Right lobe of liver (tissue), 6 donors: ENCODE results near the gene NKAIN4. TPM values are rescaled to one million over a fixed set of nuclear protein-coding genes. Genes with fewer than 3 reads are reported as not detected.

Experiments
- ATAC-seq, 4 donors: fragments of 200-7000 bp; cut with Tn5 transposase; one replicate each; pipeline ENCODE4 v1.9.1; 2020; ENCODE audit warnings: mild to moderate bottlenecking in 4 of 4, moderate library complexity in 4 of 4
- DNase-seq, 3 donors: peaks; one replicate each; pipeline ENCODE4 v3.0.0-alpha.2; 2020
- H3K27ac ChIP-seq, 3 donors: fragments of 200-600 bp; one replicate each; pipeline ENCODE4 v1.8.0; 2022
- H3K27me3 ChIP-seq, 2 donors: fragments of 200-600 bp; one replicate each; pipeline ENCODE4 v1.8.0; 2022
- H3K36me3 ChIP-seq, 4 donors: fragments of 200-600 bp; sonication (generic) in 1 of 4; one replicate each; pipeline versions ENCODE4 v1.5.1 to v1.8.0; 2017 to 2022; ENCODE audit warnings: control low read depth in 1 of 4
- H3K4me1 ChIP-seq, 4 donors: fragments of 200-600 bp; sonication (generic) in 1 of 4; one replicate each; pipeline versions ENCODE4 v1.5.1 to v1.8.0; 2017 to 2022; ENCODE audit warnings: control low read depth in 1 of 4
- H3K4me3 ChIP-seq, 3 donors: fragments of 200-600 bp; one replicate each; pipeline ENCODE4 v1.8.0; 2022
- H3K9me3 ChIP-seq, 4 donors: fragments of 200-600 bp; sonication (generic) in 1 of 4; one replicate each; pipeline versions ENCODE4 v1.5.1 to v1.8.0; 2017 to 2022; ENCODE audit warnings: control low read depth in 1 of 4
- CTCF ChIP-seq, 4 donors: fragments of 200-600 bp in 3 of 4; fragments of 450-650 bp in 1 of 4; IDR thresholded peaks; one replicate each; pipeline versions ENCODE4 v1.5.1 to v1.8.0; 2016 to 2022; ENCODE audit warnings: antibody characterized with exemption in 4 of 4, mild to moderate bottlenecking in 2 of 4
- POLR2A ChIP-seq: fragments of 450-650 bp; IDR thresholded peaks from one replicate; pipeline ENCODE4 v1.6.1; 2017; ENCODE audit warnings: antibody characterized with exemption, mild to moderate bottlenecking
- WGBS: methylation state at CpG from one replicate; pipeline ENCODE4 v1.1.6; 2018; ENCODE audit warnings: low coverage, low lambda C conversion rate; ENCODE audit not compliant: insufficient coverage; ENCODE audit errors: missing lambda C conversion rate; 5-methylcytosine and 5-hydroxymethylcytosine counted together
- intact Hi-C, 2 donors: fragments of 100-400 bp; cut with DNase I; formaldehyde crosslinking; loops; one replicate each; pipeline versions ENCODE4 v1.11.2 to v1.14.1; 2022
- total RNA-seq, 6 experiments: library from RNA; depleted of rRNA in 2 of 6; stranded (reverse); fragments of >200 nt in 2 of 6; fragmentation: NEBNext Ultra II Directional in 3 of 6; extraction: Animal tissue kit (Norgen Biotek cat#: 25700) in 3 of 6; gene quantifications; one replicate each; pipeline versions ENCODE4 v1.1.0 to v1.2.4, GENCODE V29; 2016 to 2023
- donor health status: DM: no; HTN: yes; CAD: no.
- donor health status: DM: no; HTN: no; CAD: no.
- donor health status: DM: no; HTN: no; CAD: no.
- donor health status: DM: no; HTN: yes; CAD: no.
- donor health status: DM: no; HTN: yes; CAD: no.

Gene NKAIN4
- total RNA-seq, 6 experiments from 2014 or later = not detected

- Histone ChIP-seq H3K4me1 (peaks cover 0 to 11% (median 4%) of the 10 kb centered on the region in 4 donors), H3K27ac (no peak overlapping the region), H3K36me3 (peaks cover 0 to 43% (median 9%) of the 10 kb centered on the region in 4 donors), H3K27me3 (no peaks in the 10 kb centered on the region), H3K9me3 (no peaks in the 10 kb centered on the region), H3K4me3 (no peak overlapping the region)
- TF ChIP-seq POLR2A (no peak), CTCF (IDR thresholded peaks at IDR 0.05) (no peak)
- intact Hi-C loops = loop anchor here in 1 of 2 donors (5.0 kb wide), 1 partner anchor 404 kb away; no protein-coding TSS in a partner anchor
- ATAC-seq = no peak
- DNase-seq = no peak
- 89% methylated on average over 9 of the region's 17 CpGs for WGBS
Measured at GRCh38 chr20:63278661-63279060, 24.4 kb upstream of the NKAIN4 start.

GRCh38 chr20:63277466-63278272, 23.4 kb upstream of the NKAIN4 start:
- H3K4me3 ChIP-seq = no peak overlapping the region
- H3K4me1 ChIP-seq = peaks cover 0 to 13% (median 6%) of the 10 kb centered on the region in 4 donors
- peaks cover 0 to 35% (median 6%) of the 10 kb centered on the region in 4 donors for H3K36me3 ChIP-seq
- no peak for ATAC-seq
- no peaks in the 10 kb centered on the region for H3K27me3 ChIP-seq
- no peak for DNase-seq
- TF ChIP-seq CTCF (IDR thresholded peaks at IDR 0.05) = no peak
- no peak for TF ChIP-seq POLR2A
- WGBS = 97% methylated on average over 6 of the region's 30 CpGs
- intact Hi-C loops = loop anchor here in 1 of 2 donors (5.0 kb wide), 1 partner anchor 405 kb away; no protein-coding TSS in a partner anchor
- H3K9me3 ChIP-seq = no peaks in the 10 kb centered on the region
- H3K27ac ChIP-seq = no peak overlapping the region

GRCh38 chr20:63276956-63277355, 22.7 kb upstream of the NKAIN4 start:
- ATAC-seq (no peak), DNase-seq (no peak)
- Histone ChIP-seq H3K36me3 (peaks cover 0 to 31% (median 6%) of the 10 kb centered on the region in 4 donors), H3K9me3 (no peaks in the 10 kb centered on the region), H3K27me3 (no peaks in the 10 kb centered on the region), H3K27ac (no peak overlapping the region), H3K4me3 (no peak overlapping the region), H3K4me1 (peaks cover 0 to 13% (median 6%) of the 10 kb centered on the region in 4 donors)
- TF ChIP-seq POLR2A = no peak
- TF ChIP-seq CTCF (IDR thresholded peaks at IDR 0.05) = no peak
- WGBS = 96% methylated on average over 4 of the region's 20 CpGs
- intact Hi-C loops = loop anchor here in 1 of 2 donors (5.0 kb wide), 1 partner anchor 405 kb away; no protein-coding TSS in a partner anchor

- intact Hi-C loops = loop anchor here in 1 of 2 donors (5.0 kb wide), 1 partner anchor 406 kb away; no protein-coding TSS in a partner anchor
- no peak for ATAC-seq
- Histone ChIP-seq H3K9me3 (no peaks in the 10 kb centered on the region), H3K36me3 (peaks cover 0 to 31% (median 6%) of the 10 kb centered on the region in 4 donors), H3K4me3 (no peak overlapping the region), H3K27me3 (no peaks in the 10 kb centered on the region), H3K27ac (no peak overlapping the region), H3K4me1 (peaks cover 0 to 13% (median 6%) of the 10 kb centered on the region in 4 donors)
- WGBS = 90% methylated on average over 2 of the region's 18 CpGs
- DNase-seq = no peak
- TF ChIP-seq POLR2A (no peak), CTCF (IDR thresholded peaks at IDR 0.05) (no peak)
Measured at GRCh38 chr20:63275825-63276224, 21.6 kb upstream of the NKAIN4 start.
